Measurements from ENCODE around the gene TSHZ1.

Gene TSHZ1

GRCh38 chr18:75221397-75221796 is 10.8 kb downstream of the TSHZ1 start:
- no peak for DNase-seq
- Mint-ChIP-seq H3K4me1 (peaks cover 100% of the 10 kb centered on the region), H3K27ac (peak overlapping the region; percentile 98), H3K9me3 (no peaks in the 10 kb centered on the region), H3K27me3 (ENCODE audit: low read depth, poor library complexity) (peaks cover 4% of the 10 kb centered on the region), H3K4me3 (peak overlapping the region; percentile 64), H3K36me3 (ENCODE audit: low read depth) (peaks cover under 1% of the 10 kb centered on the region)
- no peak for TF ChIP-seq CTCF (IDR thresholded peaks at IDR 0.05)

DNA sequence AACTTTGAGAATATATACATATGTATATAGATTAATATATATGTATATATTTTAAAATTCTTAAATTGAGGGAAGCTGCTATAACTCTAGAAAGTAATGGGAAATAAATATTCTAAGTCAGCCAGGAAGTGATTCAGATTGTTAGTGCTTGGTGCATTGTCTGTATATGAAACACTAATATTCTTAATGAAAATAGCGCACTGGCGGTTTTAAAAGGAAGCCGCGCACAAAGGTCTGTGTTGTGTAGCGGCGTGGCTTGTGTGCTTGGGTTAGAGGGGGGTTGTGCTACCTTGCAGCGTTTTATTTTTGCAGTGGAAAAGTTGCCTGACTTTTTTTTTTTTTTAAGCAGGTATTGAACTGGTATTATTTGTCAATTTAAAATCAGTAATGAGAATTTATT is 11.3 kb downstream of the TSHZ1 start:
- Mint-ChIP-seq H3K27me3 (ENCODE audit: low read depth, poor library complexity) (no peaks in the 10 kb centered on the region), H3K4me3 (peak overlapping the region; percentile 64), H3K4me1 (peaks cover 100% of the 10 kb centered on the region), H3K27ac (peak overlapping the region; percentile 98), H3K36me3 (ENCODE audit: low read depth) (no peaks in the 10 kb centered on the region), H3K9me3 (no peaks in the 10 kb centered on the region)
- no peak for TF ChIP-seq CTCF (IDR thresholded peaks at IDR 0.05)
- DNase-seq = no peak

GRCh38 chr18:75222407-75222806 is 11.8 kb downstream of the TSHZ1 start:
- Mint-ChIP-seq H3K4me1 (peaks cover 100% of the 10 kb centered on the region), H3K9me3 (no peaks in the 10 kb centered on the region), H3K4me3 (peak overlapping the region; percentile 64), H3K36me3 (ENCODE audit: low read depth) (no peaks in the 10 kb centered on the region), H3K27ac (peak overlapping the region; percentile 98), H3K27me3 (ENCODE audit: low read depth, poor library complexity) (no peaks in the 10 kb centered on the region)
- DNase-seq = no peak
- TF ChIP-seq CTCF (IDR thresholded peaks at IDR 0.05) = no peak

- Mint-ChIP-seq H3K4me3 (peak overlapping the region; percentile 64), H3K36me3 (ENCODE audit: low read depth) (peaks cover 7% of the 10 kb centered on the region), H3K27me3 (ENCODE audit: low read depth, poor library complexity) (no peaks in the 10 kb centered on the region), H3K27ac (peak overlapping the region; percentile 98), H3K9me3 (no peaks in the 10 kb centered on the region), H3K4me1 (peaks cover 100% of the 10 kb centered on the region)
- no peak for TF ChIP-seq CTCF (IDR thresholded peaks at IDR 0.05)
- DNase-seq = peak; percentile 53
Observed at GRCh38 chr18:75223687-75224347, 13.2 kb downstream of the TSHZ1 start.

DNA sequence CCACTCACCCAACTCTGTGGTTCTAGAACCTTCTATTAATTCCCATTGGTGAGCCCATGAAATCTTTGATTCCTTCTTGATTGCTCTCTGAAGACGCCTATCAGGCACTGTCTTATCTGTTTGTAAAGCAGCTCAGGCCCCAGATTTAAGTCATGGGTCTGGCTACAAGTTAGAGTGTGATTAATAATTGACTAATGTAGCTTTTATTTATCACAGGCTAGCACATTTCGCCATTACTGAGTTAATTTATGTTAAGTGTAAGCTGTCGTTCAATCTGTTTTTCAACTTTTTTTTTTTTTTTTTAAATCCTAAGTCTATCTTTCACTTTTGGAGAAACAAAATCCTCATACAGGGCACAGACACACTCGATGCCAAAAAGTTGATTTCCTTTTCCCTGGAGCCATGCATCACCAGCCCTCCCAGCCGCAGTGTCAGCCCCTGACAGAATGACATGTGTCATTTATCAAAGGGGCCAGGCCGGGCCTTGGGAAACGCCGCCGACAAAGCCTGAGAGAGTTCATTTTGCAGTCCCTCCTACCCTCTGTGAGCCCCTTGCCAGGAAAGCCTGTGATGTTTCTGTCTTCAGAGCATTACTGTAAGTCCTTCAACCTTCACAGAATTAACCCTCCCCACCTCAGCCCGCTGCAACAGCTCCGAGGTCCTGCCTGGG is 15.8 kb downstream of the TSHZ1 start:
- Mint-ChIP-seq H3K4me3 (peak overlapping the region; percentile 69), H3K27me3 (ENCODE audit: low read depth, poor library complexity) (no peaks in the 10 kb centered on the region), H3K27ac (peak overlapping the region; percentile 98), H3K9me3 (no peaks in the 10 kb centered on the region), H3K36me3 (ENCODE audit: low read depth) (peaks cover 23% of the 10 kb centered on the region), H3K4me1 (peaks cover 98% of the 10 kb centered on the region)
- TF ChIP-seq CTCF (IDR thresholded peaks at IDR 0.05) = no peak
- DNase-seq = peak; percentile 69

GRCh38 chr18:75226956-75227316 is 16.3 kb downstream of the TSHZ1 start:
- DNase-seq = no peak
- H3K4me3 Mint-ChIP-seq = peak overlapping the region; percentile 69
- peaks cover 23% of the 10 kb centered on the region for H3K36me3 Mint-ChIP-seq (ENCODE audit: low read depth)
- no peaks in the 10 kb centered on the region for H3K9me3 Mint-ChIP-seq
- TF ChIP-seq CTCF (IDR thresholded peaks at IDR 0.05) = no peak
- H3K27ac Mint-ChIP-seq = peak overlapping the region; percentile 98
- H3K4me1 Mint-ChIP-seq = peaks cover 98% of the 10 kb centered on the region
- H3K27me3 Mint-ChIP-seq (ENCODE audit: low read depth, poor library complexity) = no peaks in the 10 kb centered on the region
